Choroid plexus epithelial cell (primary cell): ENCODE measurements around the gene EIPR1.

Experiments used
- DNase-seq: peaks from one replicate; pipeline ENCODE4 v3.0.0-alpha.2; 2010; ENCODE audit warnings: low read depth
- H3K4me3 ChIP-seq: 2 replicates; pipeline ENCODE4 v1.5.1; 2011; ENCODE audit warnings: low read depth, mild to moderate bottlenecking, control low read depth, low read length, moderate library complexity
- CTCF ChIP-seq: conservative IDR thresholded peaks from 2 replicates; pipeline ENCODE4 v1.5.1; 2011; ENCODE audit warnings: low read depth, mild to moderate bottlenecking, control low read depth, inconsistent platforms, low read length, moderate library complexity

Gene EIPR1

DNA sequence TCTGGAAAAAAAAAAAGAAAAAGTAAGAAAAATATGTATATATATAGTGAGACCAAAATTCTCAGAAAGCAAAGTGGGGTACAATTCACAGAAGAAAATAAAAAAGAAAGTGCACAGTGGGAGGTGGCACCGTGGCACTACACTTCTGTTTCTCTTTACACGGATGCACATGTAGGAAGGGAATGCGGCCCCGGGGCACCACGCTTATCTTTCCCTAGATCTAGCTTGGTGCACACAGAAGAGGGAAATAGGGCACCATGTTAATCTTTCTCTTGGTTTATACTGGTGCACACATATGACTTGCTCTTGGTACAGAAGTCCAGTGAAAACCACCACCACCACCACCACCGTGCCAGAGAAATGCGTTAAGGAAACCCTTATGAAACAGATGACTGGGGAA, 32.0 kb downstream of the EIPR1 start:
- H3K4me3 ChIP-seq, result no peak overlapping the region
- TF ChIP-seq CTCF, result no peak
- no peak for DNase-seq

GRCh38 chr2:3344897-3345296, 32.7 kb downstream of the EIPR1 start:
- TF ChIP-seq CTCF, result no peak
- H3K4me3 ChIP-seq, result no peak overlapping the region
- DNase-seq, result no peak

DNA sequence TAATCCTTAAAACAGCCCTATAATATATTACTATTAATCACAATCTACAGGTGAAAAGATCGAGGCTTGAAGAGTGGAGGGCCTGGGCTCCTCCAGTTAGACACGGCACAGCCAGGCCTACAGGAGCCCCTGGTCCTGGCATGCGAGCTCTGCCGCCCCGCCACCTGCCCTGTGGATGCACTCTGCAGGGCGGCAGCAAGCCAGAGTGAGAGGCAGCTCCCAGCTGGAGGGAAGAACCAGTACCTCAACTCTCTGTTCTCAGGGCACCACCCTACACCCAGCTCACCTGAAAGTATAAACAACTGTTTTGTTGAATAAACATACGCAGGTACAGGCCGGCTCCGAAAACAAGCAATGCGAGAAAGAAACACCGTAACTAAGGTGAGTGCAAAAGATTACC, 34.6 kb downstream of the EIPR1 start:
- no peak for DNase-seq
- no peak for TF ChIP-seq CTCF
- no peak overlapping the region for H3K4me3 ChIP-seq

GRCh38 chr2:3342324-3342723, 35.3 kb downstream of the EIPR1 start:
- no peak for DNase-seq
- no peak for TF ChIP-seq CTCF
- no peak overlapping the region for H3K4me3 ChIP-seq

GRCh38 chr2:3341336-3341735, 36.3 kb downstream of the EIPR1 start:
- no peak overlapping the region for H3K4me3 ChIP-seq
- no peak for DNase-seq
- no peak for TF ChIP-seq CTCF

GRCh38 chr2:3340144-3340543, 37.5 kb downstream of the EIPR1 start:
- H3K4me3 ChIP-seq, result no peak overlapping the region
- TF ChIP-seq CTCF, result no peak
- DNase-seq, result no peak

- no peak for TF ChIP-seq CTCF
- DNase-seq, result no peak
Observed at GRCh38 chr2:3338340-3338739, 39.3 kb downstream of the EIPR1 start.

More at GRCh38 chr2:3338340-3338739, 39.3 kb downstream of the EIPR1 start:
- no peak overlapping the region for H3K4me3 ChIP-seq
